ENCODE data around the gene XAGE5. TPM values are rescaled to one million over a fixed set of nuclear protein-coding genes. Genes with fewer than 3 reads are reported as not detected.
"Not testable (repeated sequence)": the region's sequence is repeated elsewhere in the genome, so short reads cannot be mapped to it uniquely, and the experiment has no call there.

The XAGE5 gene, protein sequence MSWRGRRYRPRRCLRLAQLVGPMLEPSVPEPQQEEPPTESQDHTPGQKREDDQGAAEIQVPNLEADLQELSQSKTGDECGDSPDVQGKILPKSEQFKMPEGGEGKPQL
- total RNA-seq (not detected), polyA plus RNA-seq (not detected)

- H3K4me3 ChIP-seq, result no peak within 1 kb of the TSS
- H3K9me3 ChIP-seq, result no peaks in the 10 kb centered on the region
- intact Hi-C loops (cut with DNase I), result no loop called here
- no peak within 1 kb of the TSS for H3K27ac ChIP-seq
- H3K27me3 ChIP-seq, result no peaks in the 10 kb centered on the region
- TF ChIP-seq EP300 (IDR thresholded peaks at IDR 0.05) (no peak), POLR2AphosphoS5 (IDR thresholded peaks at IDR 0.05) (no peak), CTCF (IDR thresholded peaks at IDR 0.05) (no peak), POLR2A (IDR thresholded peaks at IDR 0.05) (no peak)
- no peaks in the 10 kb centered on the region for H3K36me3 ChIP-seq
- DNase-seq, result no peak
- H3K4me1 ChIP-seq, result no peaks in the 10 kb centered on the region
- WGBS, 2 donors, result 94% methylated on average over 25 of the region's 25 CpGs
Measured at GRCh38 chrX:52811065-52811625, at the start of gene XAGE5. Gene XAGE5 (plus strand): TSS chrX:52811287. CDS start chrX:52812567, 1,280 bp downstream.

- H3K9me3 ChIP-seq; H3K4me3 ChIP-seq; H3K36me3 ChIP-seq; DNase-seq; H3K27me3 ChIP-seq; intact Hi-C loops (cut with DNase I); H3K27ac ChIP-seq; H3K4me1 ChIP-seq: not testable (repeated sequence)
- no CpG with 5 or more reads among the region's 5 CpGs for WGBS, 2 donors
Measured at GRCh38 chrX:52765983-52766382, 45.1 kb upstream of the XAGE5 start.

DNA sequence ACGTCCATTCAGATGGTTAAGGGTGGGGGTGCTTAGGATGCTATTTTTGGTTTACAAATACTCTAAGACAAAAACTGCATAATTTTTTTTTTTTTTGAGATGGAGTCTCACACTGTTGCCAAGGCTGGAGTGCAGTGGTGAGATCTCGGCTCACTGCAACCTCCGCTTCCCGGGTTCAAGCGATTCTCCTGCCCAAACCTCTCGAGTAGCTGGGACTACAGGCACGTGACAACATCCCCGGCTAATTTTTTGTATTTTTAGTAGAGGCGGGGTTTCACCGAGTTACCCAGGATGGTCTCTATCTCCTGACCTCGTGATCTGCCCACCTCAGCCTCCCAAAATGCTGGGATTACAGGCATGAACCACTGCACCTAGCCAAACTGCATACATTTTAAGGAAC lies 37.6 kb upstream of the XAGE5 start:
- H3K4me3 ChIP-seq; DNase-seq; H3K9me3 ChIP-seq; H3K27ac ChIP-seq; intact Hi-C loops (cut with DNase I); H3K36me3 ChIP-seq; H3K27me3 ChIP-seq; H3K4me1 ChIP-seq: not testable (repeated sequence)
- WGBS, 2 donors, result 87 to 92% methylated on average over 8 to 9 of the region's 11 CpGs

DNA sequence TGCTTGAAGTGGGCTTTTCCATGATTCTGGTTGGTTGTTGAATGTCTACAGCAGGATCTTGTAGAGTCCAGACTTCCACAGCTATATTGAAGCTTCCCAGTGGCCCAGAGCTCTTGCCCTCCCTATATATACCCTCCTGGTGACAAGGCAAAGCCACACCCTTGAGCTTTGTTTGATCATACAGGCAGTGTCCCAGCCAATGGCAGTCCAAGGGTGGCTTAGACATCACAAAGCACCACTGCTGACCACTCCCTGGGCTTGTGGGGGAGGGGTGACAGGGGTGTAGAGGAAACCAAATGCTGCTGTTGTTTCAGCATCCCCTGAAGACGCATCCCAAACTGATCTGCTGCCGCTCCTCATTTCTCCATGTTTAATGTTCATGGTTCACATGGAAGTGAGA lies 13.8 kb upstream of the XAGE5 start, which contains the start of gene SPANXN5:
Gene SPANXN5, minus strand, starts transcription at position 101 of the 400 bp plus-strand sequence. Its CDS starts 79 bp downstream, at position 22.
- DNase-seq; H3K27ac ChIP-seq; H3K36me3 ChIP-seq; H3K4me3 ChIP-seq; intact Hi-C loops (cut with DNase I); H3K9me3 ChIP-seq; H3K4me1 ChIP-seq; H3K27me3 ChIP-seq: not testable (repeated sequence)
- 84 to 87% methylated on average over 2 of the region's 2 CpGs for WGBS, 2 donors

DNA sequence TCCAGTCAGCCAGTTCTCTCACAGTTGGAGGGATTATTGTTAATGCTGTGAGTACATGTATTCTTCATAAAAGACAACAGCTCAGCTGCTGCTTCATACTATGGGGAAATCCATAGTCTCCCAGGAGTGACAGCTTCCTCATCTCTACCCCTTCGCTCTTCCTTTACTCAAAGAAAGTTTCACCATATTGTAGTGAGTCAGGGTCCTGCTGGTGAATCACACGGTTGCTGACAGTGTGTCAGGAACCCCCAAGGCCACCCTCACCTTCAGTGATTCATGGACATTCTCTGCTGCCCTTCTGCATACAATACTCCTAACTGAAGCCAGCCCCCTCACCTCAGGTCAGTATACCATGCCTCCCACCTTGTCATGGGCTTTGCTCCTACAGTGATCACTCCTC lies 6.2 kb upstream of the XAGE5 start:
- 77 to 93% methylated on average over 2 of the region's 2 CpGs for WGBS, 2 donors

GRCh38 chrX:52819788-52820187 lies 8.7 kb downstream of the XAGE5 start:
- WGBS, 2 donors, result 77 to 87% methylated on average over 4 of the region's 4 CpGs
- no peak overlapping the region for H3K4me3 ChIP-seq
- H3K4me1 ChIP-seq, result no peaks in the 10 kb centered on the region
- no peaks in the 10 kb centered on the region for H3K9me3 ChIP-seq
- no peaks in the 10 kb centered on the region for H3K27me3 ChIP-seq
- DNase-seq, result no peak
- H3K27ac ChIP-seq, result no peak overlapping the region
- H3K36me3 ChIP-seq, result no peaks in the 10 kb centered on the region
- TF ChIP-seq POLR2AphosphoS5 (IDR thresholded peaks at IDR 0.05), result no peak
- no peak for TF ChIP-seq CTCF (IDR thresholded peaks at IDR 0.05)
- TF ChIP-seq EP300 (IDR thresholded peaks at IDR 0.05), result no peak
- TF ChIP-seq POLR2A (IDR thresholded peaks at IDR 0.05), result no peak
- intact Hi-C loops (cut with DNase I), result no loop called here

More for the DNA sequence above, 6.2 kb upstream of the XAGE5 start:
- H3K36me3 ChIP-seq; H3K27ac ChIP-seq; H3K4me1 ChIP-seq; H3K4me3 ChIP-seq; H3K27me3 ChIP-seq; DNase-seq; intact Hi-C loops (cut with DNase I); H3K9me3 ChIP-seq: not testable (repeated sequence)

GRCh38 chrX:52821079-52821760 lies 10.1 kb downstream of the XAGE5 start:
- Histone ChIP-seq H3K4me3 (no peak overlapping the region), H3K9me3 (no peaks in the 10 kb centered on the region), H3K27me3 (no peaks in the 10 kb centered on the region), H3K27ac (no peak overlapping the region), H3K36me3 (no peaks in the 10 kb centered on the region), H3K4me1 (no peaks in the 10 kb centered on the region)
- TF ChIP-seq POLR2AphosphoS5 (IDR thresholded peaks at IDR 0.05) (no peak), EP300 (IDR thresholded peaks at IDR 0.05) (no peak), CTCF (IDR thresholded peaks at IDR 0.05) (no peak), POLR2A (IDR thresholded peaks at IDR 0.05) (no peak)
- no peak for DNase-seq
- intact Hi-C loops (cut with DNase I), result no loop called here
- WGBS, 2 donors, result 84 to 89% methylated on average over 11 of the region's 11 CpGs

All from sigmoid colon (tissue), 7 donors.